SK-N-SH (cell line): ENCODE results near the gene PSMD1. TPM values are rescaled to one million over a fixed set of nuclear protein-coding genes. Genes with fewer than 3 reads are reported as not detected.

Experiments
- CTCF ChIA-PET: fragments of 300-600, 350-600 bp; formaldehyde crosslinking; extraction: SDS; loops from one replicate; lab custom pipeline; 2021; lab: Yijun Ruan, JAX
- POLR2A ChIA-PET: fragments of 350-600 bp; sonication (Branson Sonifier 250); formaldehyde crosslinking; extraction: SDS; loops from one replicate; lab custom pipeline; 2020; ENCODE audit warnings: antibody characterized with exemption, inconsistent platforms; lab: Yijun Ruan, JAX
- DNase-seq: peaks from one replicate; pipeline ENCODE4 v3.0.0; 2012
- H2AFZ ChIP-seq: fragments of 200-600 bp; sonication (generic); 2 replicates; pipeline ENCODE4 v1.8.1; 2016; ENCODE audit warnings: antibody characterized with exemption, mild to moderate bottlenecking, low read depth
- H3F3A ChIP-seq: fragments of 200-600 bp; sonication (generic); replicated peaks from 2 replicates; pipeline ENCODE3; 2016; ENCODE audit warnings: antibody characterized with exemption, mild to moderate bottlenecking; ENCODE audit not compliant: insufficient read depth
- H3K27ac ChIP-seq, 2 experiments: fragments of 200-500 bp in 1 of 2; fragments of 200-600 bp in 1 of 2; sonication (Bioruptor generic) in 1 of 2; sonication (generic), shearing (Covaris generic) in 1 of 2; 2 replicates each; pipeline versions ENCODE4 v1.5.1 to v1.6.1; 2014 to 2016; ENCODE audit warnings: low read depth in 2 of 2, inconsistent platforms in 1 of 2, low read length in 1 of 2, mild to moderate bottlenecking in 1 of 2, mixed read lengths in 1 of 2
- H3K27me3 ChIP-seq: fragments of 200-600 bp; sonication (generic), shearing (Covaris generic); 2 replicates; pipeline ENCODE4 v1.6.1; 2016; ENCODE audit warnings: mixed run types; ENCODE audit not compliant: insufficient read depth
- H3K36me3 ChIP-seq, 2 experiments: fragments of 200-500 bp in 1 of 2; fragments of 200-600 bp in 1 of 2; sonication (Bioruptor generic) in 1 of 2; sonication (generic) in 1 of 2; replicated peaks in 1 of 2; 2 replicates each; pipeline versions ENCODE3 to v1.5.1; 2014 to 2016; ENCODE audit warnings: low read length in 1 of 2, mild to moderate bottlenecking in 1 of 2; ENCODE audit not compliant: insufficient read depth in 2 of 2, control insufficient read depth in 1 of 2
- H3K4me1 ChIP-seq, 2 experiments: fragments of 200-500 bp in 1 of 2; fragments of 200-600 bp in 1 of 2; sonication (Bioruptor generic) in 1 of 2; sonication (generic), shearing (Covaris generic) in 1 of 2; 2 replicates each; pipeline versions ENCODE4 v1.5.1 to v1.6.1; 2014 to 2016; ENCODE audit warnings: low read depth in 1 of 2, low read length in 1 of 2, mixed run types in 1 of 2; ENCODE audit not compliant: insufficient read depth in 2 of 2, control insufficient read depth in 1 of 2
- H3K4me2 ChIP-seq: fragments of 200-600 bp; sonication (generic), shearing (Covaris generic); 2 replicates; pipeline ENCODE4 v1.6.1; 2017; ENCODE audit warnings: mixed run types
- H3K4me3 ChIP-seq, 2 experiments: fragments of 200-500 bp in 1 of 2; fragments of 200-600 bp in 1 of 2; sonication (Bioruptor generic) in 1 of 2; sonication (generic), shearing (Covaris generic) in 1 of 2; 2 replicates each; pipeline versions ENCODE4 v1.5.1 to v1.8.1; 2014 to 2016; ENCODE audit warnings: low read depth in 2 of 2, inconsistent platforms in 1 of 2, low read length in 1 of 2, mild to moderate bottlenecking in 1 of 2, mixed read lengths in 1 of 2, moderate library complexity in 1 of 2
- H3K79me2 ChIP-seq: fragments of 200-600 bp; sonication (generic); 2 replicates; pipeline ENCODE4 v1.8.1; 2017; ENCODE audit warnings: mild to moderate bottlenecking; ENCODE audit not compliant: insufficient read depth
- H3K9ac ChIP-seq: fragments of 200-600 bp; sonication (generic); 2 replicates; pipeline ENCODE4 v1.6.1; 2017; ENCODE audit warnings: mixed run types
- H3K9me2 ChIP-seq: fragments of 200-600 bp; sonication (generic); 2 replicates; pipeline ENCODE4 v1.6.1; 2017; ENCODE audit warnings: mixed run types
- H3K9me3 ChIP-seq: fragments of 200-600 bp; sonication (generic); 2 replicates; pipeline ENCODE4 v1.6.1; 2017; ENCODE audit warnings: mixed run types, mild to moderate bottlenecking, moderate library complexity
- H4K20me1 ChIP-seq: fragments of 200-600 bp; sonication (generic); 2 replicates; pipeline ENCODE4 v1.6.1; 2017; ENCODE audit warnings: mild to moderate bottlenecking, mixed run types; ENCODE audit not compliant: insufficient read depth
- ELF1 ChIP-seq: IDR thresholded peaks from 2 replicates; pipeline ENCODE4 v1.4.0; 2012
- GATA2 ChIP-seq: sonication (generic); formaldehyde crosslinking; IDR thresholded peaks from 2 replicates; pipeline ENCODE4 v1.5.0; 2020; ENCODE audit warnings: mild to moderate bottlenecking, missing genetic modification reagents
- JUND ChIP-seq: IDR thresholded peaks from 2 replicates; pipeline ENCODE4 v1.4.0; 2012
- NRF1 ChIP-seq: IDR thresholded peaks from 2 replicates; pipeline ENCODE4 v1.6.1; 2012; ENCODE audit warnings: low read depth, mild to moderate bottlenecking, low read length
- RAD21 ChIP-seq: IDR thresholded peaks from 2 replicates; pipeline ENCODE4 v1.6.1; 2012; ENCODE audit warnings: mild to moderate bottlenecking, low read length
- RCOR1 ChIP-seq: fragments of 150-350 bp; IDR thresholded peaks from 2 replicates; pipeline ENCODE4 v1.6.1; 2017; ENCODE audit warnings: antibody characterized with exemption, low read length
- RFX5 ChIP-seq: IDR thresholded peaks from 2 replicates; pipeline ENCODE4 v1.6.1; 2012; ENCODE audit warnings: mild to moderate bottlenecking, improper control_type of control experiment, low read length
- RXRA ChIP-seq: IDR thresholded peaks from 2 replicates; pipeline ENCODE4 v1.4.0; 2012; ENCODE audit warnings: low read depth, mild to moderate bottlenecking, borderline replicate concordance
- TEAD4 ChIP-seq: IDR thresholded peaks from 2 replicates; pipeline ENCODE4 v1.4.0; 2012; ENCODE audit warnings: mild to moderate bottlenecking, borderline replicate concordance; ENCODE audit not compliant: insufficient read depth
- YY1 ChIP-seq: IDR thresholded peaks from 2 replicates; pipeline ENCODE4 v1.4.0; 2012; ENCODE audit warnings: low read depth, mild to moderate bottlenecking
- WGBS: methylation state at CpG from one replicate; pipeline ENCODE4 v1.1.6; 2017; ENCODE audit warnings: low lambda C conversion rate; 5-methylcytosine and 5-hydroxymethylcytosine counted together
- polyA plus RNA-seq, 3 experiments: library from polyadenylated mRNA; depleted of rRNA; stranded (reverse); fragments of >200 nt; gene quantifications; 2 replicates each; pipeline ENCODE4 v1.2.3, GENCODE V29; 2012
- TF ChIP-seq, protein P1 (sequence below): fragments of 150-350 bp; IDR thresholded peaks from 2 replicates; pipeline ENCODE4 v1.6.1; 2017; ENCODE audit warnings: antibody characterized with exemption, low read length, low read depth, borderline replicate concordance
- TF ChIP-seq, protein P2 (sequence below): fragments of 150-350 bp; IDR thresholded peaks from 2 replicates; pipeline ENCODE4 v1.6.1; 2016; ENCODE audit warnings: mild to moderate bottlenecking, low read depth, low read length
- TF ChIP-seq, protein P3 (sequence below): IDR thresholded peaks from 2 replicates; pipeline ENCODE4 v1.6.1; 2012; ENCODE audit warnings: mild to moderate bottlenecking, low read depth, low read length, moderate library complexity
- TF ChIP-seq, protein P4 (sequence below): IDR thresholded peaks from 2 replicates; pipeline ENCODE4 v1.4.0; 2012; ENCODE audit warnings: low read depth

The PSMD1 gene
- polyA plus RNA-seq, 1 of the 3 experiments (the other 2 are of a cell fraction): 92.3 TPM

DNA sequence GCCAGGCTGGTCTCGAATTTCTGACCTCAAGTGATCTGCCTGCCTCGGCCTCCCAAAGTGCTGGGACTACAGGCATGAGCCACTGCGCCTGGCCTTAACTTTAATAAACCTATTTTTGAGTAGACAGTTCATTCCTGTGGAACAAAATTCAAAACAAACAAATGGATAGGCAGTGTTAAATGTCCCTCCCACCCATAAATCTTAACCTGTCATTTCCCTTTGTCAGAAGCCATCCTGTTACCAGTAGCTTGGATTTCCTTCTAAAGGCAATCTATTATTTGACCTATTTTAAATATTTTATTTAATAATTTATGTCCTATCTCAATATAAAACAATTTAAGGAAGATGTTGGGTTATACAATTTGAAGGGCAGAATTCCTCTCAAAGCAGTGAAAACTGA, 25.9 kb upstream of the PSMD1 start:
- Histone ChIP-seq H3K79me2 (no peaks in the 10 kb centered on the region), H3K4me1 (no peaks in the 10 kb centered on the region), H3K27me3 (peaks cover 19% of the 10 kb centered on the region; the same call in 1 of the 2 replicates), H3K36me3 (no peaks in the 10 kb centered on the region), H3K27ac (no peak overlapping the region), H3K4me2 (no peak overlapping the region), H2AFZ (no peak overlapping the region), H3K9ac (no peak overlapping the region), H3K9me2 (no peaks in the 10 kb centered on the region), H4K20me1 (no peaks in the 10 kb centered on the region), H3K4me3 (no peak overlapping the region), H3K9me3 (no peaks in the 10 kb centered on the region), H3F3A (no peaks in the 10 kb centered on the region)
- WGBS: 32% methylated on average over 3 of the region's 3 CpGs
- CTCF ChIA-PET: interaction anchor here (1.2 to 1.5 kb wide), 2 partner anchors 22 to 183 kb away, joined by 3 read pairs; no protein-coding TSS in a partner anchor
- TF ChIP-seq RFX5: no peak
- no peak for TF ChIP-seq RCOR1
- TF ChIP-seq, protein P1, sequence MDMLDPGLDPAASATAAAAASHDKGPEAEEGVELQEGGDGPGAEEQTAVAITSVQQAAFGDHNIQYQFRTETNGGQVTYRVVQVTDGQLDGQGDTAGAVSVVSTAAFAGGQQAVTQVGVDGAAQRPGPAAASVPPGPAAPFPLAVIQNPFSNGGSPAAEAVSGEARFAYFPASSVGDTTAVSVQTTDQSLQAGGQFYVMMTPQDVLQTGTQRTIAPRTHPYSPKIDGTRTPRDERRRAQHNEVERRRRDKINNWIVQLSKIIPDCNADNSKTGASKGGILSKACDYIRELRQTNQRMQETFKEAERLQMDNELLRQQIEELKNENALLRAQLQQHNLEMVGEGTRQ: no peak
- TF ChIP-seq NRF1: no peak
- TF ChIP-seq JUND: no peak
- TF ChIP-seq GATA2 (CRISPR knock-in tag): no peak
- TF ChIP-seq, protein P2, sequence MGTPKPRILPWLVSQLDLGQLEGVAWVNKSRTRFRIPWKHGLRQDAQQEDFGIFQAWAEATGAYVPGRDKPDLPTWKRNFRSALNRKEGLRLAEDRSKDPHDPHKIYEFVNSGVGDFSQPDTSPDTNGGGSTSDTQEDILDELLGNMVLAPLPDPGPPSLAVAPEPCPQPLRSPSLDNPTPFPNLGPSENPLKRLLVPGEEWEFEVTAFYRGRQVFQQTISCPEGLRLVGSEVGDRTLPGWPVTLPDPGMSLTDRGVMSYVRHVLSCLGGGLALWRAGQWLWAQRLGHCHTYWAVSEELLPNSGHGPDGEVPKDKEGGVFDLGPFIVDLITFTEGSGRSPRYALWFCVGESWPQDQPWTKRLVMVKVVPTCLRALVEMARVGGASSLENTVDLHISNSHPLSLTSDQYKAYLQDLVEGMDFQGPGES: no peak
- no peak for TF ChIP-seq YY1
- POLR2A ChIA-PET: no interaction called here
- DNase-seq: no peak

DNA sequence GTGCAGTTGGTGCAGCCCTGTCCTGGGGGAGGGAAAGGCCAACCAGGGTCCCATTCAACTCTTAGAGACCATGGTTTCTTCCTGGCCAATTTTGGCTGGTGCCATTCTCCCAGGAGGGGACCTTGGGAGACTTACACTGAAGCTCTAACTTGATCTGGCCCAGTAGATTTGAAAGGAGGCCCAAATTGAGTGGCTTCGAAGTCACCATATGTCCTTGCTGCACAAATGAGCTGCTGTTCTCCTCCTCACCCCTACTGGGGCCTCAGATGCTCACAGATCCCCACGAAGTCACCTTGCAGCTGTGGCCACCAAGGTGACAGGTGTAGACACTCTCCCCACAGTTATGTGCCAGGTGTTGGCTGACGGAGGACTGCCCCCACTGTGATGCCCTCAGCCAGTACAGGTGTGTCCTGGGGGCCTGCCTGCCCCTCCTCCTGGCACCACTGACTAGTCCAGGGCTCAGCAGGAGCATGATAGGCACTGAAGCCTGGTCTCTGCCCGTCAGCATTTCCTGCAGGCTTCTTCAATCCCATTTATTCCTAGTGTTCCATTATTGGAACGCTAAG, 24.0 kb upstream of the PSMD1 start:
- ChIA-PET CTCF (interaction anchor here (0.6 to 1.2 kb wide), 4 partner anchors 20 to 51 kb away, joined by 3 to 8 read pairs (median 3); no protein-coding TSS in a partner anchor), POLR2A (no interaction called here)
- Histone ChIP-seq H3K9ac (no peak overlapping the region), H3K4me2 (no peak overlapping the region), H3K27ac (no peak overlapping the region), H3F3A (no peaks in the 10 kb centered on the region), H3K4me3 (no peak overlapping the region), H3K9me3 (no peaks in the 10 kb centered on the region), H3K27me3 (peaks cover 30% of the 10 kb centered on the region), H4K20me1 (no peaks in the 10 kb centered on the region), H2AFZ (no peak overlapping the region), H3K36me3 (no peaks in the 10 kb centered on the region), H3K9me2 (no peaks in the 10 kb centered on the region), H3K79me2 (no peaks in the 10 kb centered on the region), H3K4me1 (no peaks in the 10 kb centered on the region; a peak in 1 of 4 replicates)
- TF ChIP-seq JUND: no peak
- TF ChIP-seq NRF1: no peak
- TF ChIP-seq RCOR1: no peak
- TF ChIP-seq, protein P2: no peak
- no peak for TF ChIP-seq YY1
- TF ChIP-seq RXRA: no peak
- TF ChIP-seq RAD21: no peak
- TF ChIP-seq ELF1: no peak
- no peak for TF ChIP-seq TEAD4
- TF ChIP-seq, protein P3, sequence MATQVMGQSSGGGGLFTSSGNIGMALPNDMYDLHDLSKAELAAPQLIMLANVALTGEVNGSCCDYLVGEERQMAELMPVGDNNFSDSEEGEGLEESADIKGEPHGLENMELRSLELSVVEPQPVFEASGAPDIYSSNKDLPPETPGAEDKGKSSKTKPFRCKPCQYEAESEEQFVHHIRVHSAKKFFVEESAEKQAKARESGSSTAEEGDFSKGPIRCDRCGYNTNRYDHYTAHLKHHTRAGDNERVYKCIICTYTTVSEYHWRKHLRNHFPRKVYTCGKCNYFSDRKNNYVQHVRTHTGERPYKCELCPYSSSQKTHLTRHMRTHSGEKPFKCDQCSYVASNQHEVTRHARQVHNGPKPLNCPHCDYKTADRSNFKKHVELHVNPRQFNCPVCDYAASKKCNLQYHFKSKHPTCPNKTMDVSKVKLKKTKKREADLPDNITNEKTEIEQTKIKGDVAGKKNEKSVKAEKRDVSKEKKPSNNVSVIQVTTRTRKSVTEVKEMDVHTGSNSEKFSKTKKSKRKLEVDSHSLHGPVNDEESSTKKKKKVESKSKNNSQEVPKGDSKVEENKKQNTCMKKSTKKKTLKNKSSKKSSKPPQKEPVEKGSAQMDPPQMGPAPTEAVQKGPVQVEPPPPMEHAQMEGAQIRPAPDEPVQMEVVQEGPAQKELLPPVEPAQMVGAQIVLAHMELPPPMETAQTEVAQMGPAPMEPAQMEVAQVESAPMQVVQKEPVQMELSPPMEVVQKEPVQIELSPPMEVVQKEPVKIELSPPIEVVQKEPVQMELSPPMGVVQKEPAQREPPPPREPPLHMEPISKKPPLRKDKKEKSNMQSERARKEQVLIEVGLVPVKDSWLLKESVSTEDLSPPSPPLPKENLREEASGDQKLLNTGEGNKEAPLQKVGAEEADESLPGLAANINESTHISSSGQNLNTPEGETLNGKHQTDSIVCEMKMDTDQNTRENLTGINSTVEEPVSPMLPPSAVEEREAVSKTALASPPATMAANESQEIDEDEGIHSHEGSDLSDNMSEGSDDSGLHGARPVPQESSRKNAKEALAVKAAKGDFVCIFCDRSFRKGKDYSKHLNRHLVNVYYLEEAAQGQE: no peak
- no peak for TF ChIP-seq RFX5
- TF ChIP-seq, protein P4, sequence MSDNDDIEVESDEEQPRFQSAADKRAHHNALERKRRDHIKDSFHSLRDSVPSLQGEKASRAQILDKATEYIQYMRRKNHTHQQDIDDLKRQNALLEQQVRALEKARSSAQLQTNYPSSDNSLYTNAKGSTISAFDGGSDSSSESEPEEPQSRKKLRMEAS: no peak
- no peak for DNase-seq
- 22% methylated on average over 2 of the region's 5 CpGs for WGBS
